H1 (cell line): ENCODE results near the gene EPSTI1. TPM values are rescaled to one million over a fixed set of nuclear protein-coding genes. Genes with fewer than 3 reads are reported as not detected.

Experiments
- CTCF ChIA-PET: fragments of 300-600 bp; sonication (Branson Sonifier 250); formaldehyde crosslinking; loops from one replicate; lab custom pipeline; 2021; ENCODE audit not compliant: partially characterized antibody; lab: Charles Lee
- POLR2A ChIA-PET: fragments of 300-600 bp; sonication (Branson Sonifier 250); formaldehyde crosslinking; loops from one replicate; lab custom pipeline; 2021; ENCODE audit warnings: inconsistent platforms; ENCODE audit not compliant: partially characterized antibody; lab: Charles Lee
- DNase-seq, 2 experiments: peaks; one replicate each; pipeline versions ENCODE4 v3.0.0 to v3.0.0-alpha.2; 2010 to 2022; ENCODE audit warnings: low spot score in 2 of 2, low read depth in 1 of 2, mixed read lengths in 1 of 2
- FAIRE-seq: peaks from 2 replicates; lab custom pipeline; 2011; peaks lifted over from hg19 to GRCh38; lab: Jason Lieb, UNC
- H2AFZ ChIP-seq: 2 replicates; pipeline ENCODE4 v1.8.1; 2012; ENCODE audit warnings: low read length, inconsistent platforms
- H2AK5ac ChIP-seq: 2 replicates; pipeline ENCODE4 v1.6.1; 2013; ENCODE audit warnings: low read depth, low read length
- H2BK120ac ChIP-seq: replicated peaks from 2 replicates; pipeline ENCODE3; 2013; ENCODE audit warnings: low read depth, low read length, inconsistent platforms
- H2BK12ac ChIP-seq: 2 replicates; pipeline ENCODE4 v1.6.1; 2013; ENCODE audit warnings: low read depth, low read length
- H2BK15ac ChIP-seq: 2 replicates; pipeline ENCODE4 v1.6.1; 2013; ENCODE audit warnings: low read length
- H2BK20ac ChIP-seq: 2 replicates; pipeline ENCODE4 v1.6.1; 2013; ENCODE audit warnings: low read length
- H2BK5ac ChIP-seq: 2 replicates; pipeline ENCODE4 v1.6.1; 2013; ENCODE audit warnings: low read depth, low read length
- H3K14ac ChIP-seq: 2 replicates; pipeline ENCODE4 v1.6.1; 2013; ENCODE audit warnings: inconsistent platforms; ENCODE audit not compliant: insufficient read length
- H3K18ac ChIP-seq: 2 replicates; pipeline ENCODE4 v1.6.1; 2013; ENCODE audit warnings: low read length; ENCODE audit errors: extremely low read depth
- H3K23ac ChIP-seq: 2 replicates; pipeline ENCODE4 v1.6.1; 2013; ENCODE audit warnings: inconsistent platforms; ENCODE audit not compliant: insufficient read length
- H3K23me2 ChIP-seq: 2 replicates; pipeline ENCODE4 v1.6.1; 2013; ENCODE audit warnings: low read depth, low read length
- H3K27ac ChIP-seq: 2 replicates; pipeline ENCODE4 v1.6.1; 2011; ENCODE audit warnings: low read depth, low read length, inconsistent platforms
- H3K27me3 ChIP-seq, 4 experiments: replicated peaks in 1 of 4; 1 replicate in 1 of 4; 2 replicates in 3 of 4; pipeline versions ENCODE4 v1.6.1 to v1.8.1; 2011 to 2013; ENCODE audit warnings: low read length in 3 of 4, mild to moderate bottlenecking in 3 of 4, inconsistent platforms in 2 of 4, mixed read lengths in 2 of 4, moderate library complexity in 1 of 4; ENCODE audit not compliant: control insufficient read depth in 3 of 4, insufficient read depth in 3 of 4; ENCODE audit errors: extremely low read depth in 1 of 4
- H3K36me3 ChIP-seq, 4 experiments: 2 replicates each; pipeline versions ENCODE4 v1.6.1 to v1.8.1; 2011 to 2013; ENCODE audit warnings: mild to moderate bottlenecking in 4 of 4, low read length in 3 of 4, moderate library complexity in 2 of 4, control low read depth in 1 of 4, inconsistent platforms in 1 of 4; ENCODE audit not compliant: insufficient read depth in 4 of 4, control insufficient read depth in 2 of 4
- H3K4ac ChIP-seq: replicated peaks from 2 replicates; pipeline ENCODE3; 2013; ENCODE audit warnings: low read length, low read depth, mixed read lengths, inconsistent platforms; ENCODE audit not compliant: insufficient read length
- H3K4me1 ChIP-seq, 4 experiments: replicated peaks in 1 of 4; 1 replicate in 1 of 4; 2 replicates in 3 of 4; pipeline versions ENCODE4 v1.6.1 to v1.8.1; 2011 to 2013; ENCODE audit warnings: low read length in 3 of 4, inconsistent platforms in 2 of 4, mixed read lengths in 1 of 4; ENCODE audit not compliant: insufficient read depth in 4 of 4, control insufficient read depth in 3 of 4
- H3K4me2 ChIP-seq, 2 experiments: 2 replicates each; pipeline versions ENCODE4 v1.6.1 to v1.8.1; 2011 to 2013; ENCODE audit warnings: low read depth in 2 of 2, low read length in 2 of 2, control low read depth in 1 of 2, inconsistent platforms in 1 of 2, mild to moderate bottlenecking in 1 of 2; ENCODE audit not compliant: insufficient read depth in 1 of 2
- H3K4me3 ChIP-seq, 4 experiments: fragments of 200-600, 300-600 bp in 1 of 4; sonication (generic), shearing (Covaris generic), sonication (Bioruptor Twin) in 1 of 4; 2 replicates each; pipeline versions ENCODE4 v1.5.1 to v1.8.1; 2011 to 2016; ENCODE audit warnings: low read length in 4 of 4, low read depth in 3 of 4, control low read depth in 2 of 4, inconsistent platforms in 2 of 4, mild to moderate bottlenecking in 2 of 4, mixed read lengths in 1 of 4, moderate library complexity in 1 of 4; ENCODE audit not compliant: insufficient read depth in 2 of 4; ENCODE audit errors: extremely low read depth in 1 of 4
- H3K56ac ChIP-seq: replicated peaks from 2 replicates; pipeline ENCODE3; 2013; ENCODE audit warnings: low read depth, mild to moderate bottlenecking, mixed read lengths, low read length, inconsistent platforms; ENCODE audit not compliant: insufficient read length
- H3K79me1 ChIP-seq: 2 replicates; pipeline ENCODE4 v1.6.1; 2013; ENCODE audit warnings: low read depth, low read length, control low read depth
- H3K79me2 ChIP-seq, 2 experiments: 2 replicates each; pipeline versions ENCODE4 v1.6.1 to v1.8.1; 2012 to 2013; ENCODE audit warnings: low read length in 2 of 2, mild to moderate bottlenecking in 2 of 2, inconsistent platforms in 1 of 2; ENCODE audit not compliant: insufficient read depth in 2 of 2, control insufficient read depth in 1 of 2
- H3K9ac ChIP-seq, 4 experiments: replicated peaks in 1 of 4; 1 replicate in 1 of 4; 2 replicates in 3 of 4; pipeline versions ENCODE4 v1.6.1 to v1.8.1; 2011 to 2013; ENCODE audit warnings: low read depth in 3 of 4, low read length in 3 of 4, control low read depth in 2 of 4, mild to moderate bottlenecking in 2 of 4, moderate library complexity in 2 of 4, inconsistent platforms in 1 of 4; ENCODE audit errors: extremely low read depth in 1 of 4
- H3K9me3 ChIP-seq, 2 experiments: 2 replicates each; pipeline versions ENCODE4 v1.6.1 to v1.8.1; 2012 to 2013; ENCODE audit warnings: mild to moderate bottlenecking in 2 of 2, moderate library complexity in 2 of 2, control low read depth in 1 of 2, inconsistent platforms in 1 of 2, low read depth in 1 of 2, low read length in 1 of 2, mixed read lengths in 1 of 2; ENCODE audit not compliant: insufficient read depth in 2 of 2
- H4K20me1 ChIP-seq, 2 experiments: replicated peaks in 1 of 2; 2 replicates each; pipeline versions ENCODE3 to v1.8.1; 2011 to 2013; ENCODE audit warnings: inconsistent platforms in 2 of 2, low read length in 2 of 2, mild to moderate bottlenecking in 1 of 2; ENCODE audit not compliant: insufficient read depth in 2 of 2, control insufficient read depth in 1 of 2
- H4K5ac ChIP-seq: 2 replicates; pipeline ENCODE4 v1.6.1; 2013; ENCODE audit warnings: low read length, low read depth, mixed read lengths, inconsistent platforms; ENCODE audit not compliant: insufficient read length
- H4K8ac ChIP-seq: 2 replicates; pipeline ENCODE4 v1.8.0; 2013; ENCODE audit warnings: mild to moderate bottlenecking, moderate library complexity, low read length, inconsistent platforms; ENCODE audit not compliant: insufficient read depth; ENCODE audit errors: extremely low read depth
- H4K91ac ChIP-seq: replicated peaks from 2 replicates; pipeline ENCODE3; 2013; ENCODE audit warnings: low read length, mixed read lengths, inconsistent platforms; ENCODE audit not compliant: insufficient read length
- CBX5 ChIP-seq: fragments of 300-800, 300-1000 bp; sonication (generic); IDR thresholded peaks from 2 replicates; pipeline ENCODE4 v1.7.1; 2016; ENCODE audit warnings: antibody characterized with exemption, low read length, low read depth
- KDM1A ChIP-seq: fragments of 200-600, 300-600 bp; sonication (generic); IDR thresholded peaks from 2 replicates; pipeline ENCODE4 v1.7.1; 2016; ENCODE audit warnings: mild to moderate bottlenecking, low read length, borderline replicate concordance
- MAFK ChIP-seq: IDR thresholded peaks from 2 replicates; pipeline ENCODE4 v1.6.1; 2012; ENCODE audit warnings: low read depth, mild to moderate bottlenecking, improper control_type of control experiment, low read length
- RXRA ChIP-seq: IDR thresholded peaks from 2 replicates; pipeline ENCODE4 v1.6.1; 2011; ENCODE audit warnings: low read depth, mild to moderate bottlenecking, low read length, moderate library complexity; ENCODE audit not compliant: insufficient read depth
- TCF12 ChIP-seq: IDR thresholded peaks from 2 replicates; pipeline ENCODE4 v1.6.1; 2011; ENCODE audit warnings: low read depth, mild to moderate bottlenecking, low read length
- WGBS, 2 experiments: shearing (Covaris generic) in 1 of 2; methylation state at CpG; one replicate each; pipeline versions ENCODE4 v1.1.6 to v1.1.7; 2013 to 2015; ENCODE audit warnings: low lambda C conversion rate in 2 of 2, mixed read lengths in 2 of 2, inconsistent platforms in 1 of 2, low coverage in 1 of 2, missing lambda C conversion rate in 1 of 2; ENCODE audit not compliant: insufficient replicate concordance in 2 of 2, insufficient coverage in 1 of 2, insufficient read length in 1 of 2; ENCODE audit errors: extremely low coverage in 1 of 2, missing lambda C conversion rate in 1 of 2; 5-methylcytosine and 5-hydroxymethylcytosine counted together
- polyA plus RNA-seq, 7 experiments: library from polyadenylated mRNA; depleted of rRNA in 3 of 7; stranded (reverse) in 5 of 7; unstranded in 2 of 7; fragments of >200 nt in 5 of 7; fragments of 200-250 nt in 2 of 7; gene quantifications; 1 replicate in 5 of 7; 2 replicates in 1 of 7; 4 replicates in 1 of 7; pipeline versions ENCODE4 v1.2.1 to v1.2.3, GENCODE V29; 2011 to 2013; ENCODE audit warnings: missing spikeins in 2 of 7, mixed read lengths in 2 of 7
- total RNA-seq: library from RNA; stranded (reverse); fragmentation: NEBNext Ultra II Directional; extraction: Animal tissue kit (Norgen Biotek cat#: 25700); gene quantifications from 2 replicates; pipeline ENCODE4 v1.2.1, GENCODE V29; 2021

The EPSTI1 gene
- total and polyA plus RNA-seq, 2 of the 8 experiments (the other 6 are each of a cell fraction or from before 2014, with no cell fraction given) = 0.23 to 0.37 TPM

DNA sequence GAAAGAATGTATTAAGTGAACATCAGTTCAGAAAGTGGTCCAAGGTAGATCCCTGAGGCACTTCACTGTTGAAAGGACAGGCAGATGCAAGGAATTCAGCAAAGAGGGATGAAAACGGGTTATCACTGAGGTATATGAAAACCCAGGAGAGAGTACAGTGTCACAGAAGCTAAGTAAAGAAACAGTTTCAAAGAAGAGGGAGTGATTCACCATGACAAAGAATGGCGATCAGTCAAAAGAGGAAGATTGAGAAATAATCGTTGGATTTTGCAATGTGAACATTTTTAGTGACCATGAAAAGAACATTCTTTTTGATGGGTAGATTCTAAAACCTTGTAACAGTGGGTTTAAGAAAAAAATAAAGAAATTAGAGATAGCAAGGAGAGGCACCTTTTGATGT, 99.3 kb downstream of the EPSTI1 start:
- Histone ChIP-seq H4K5ac (no peak overlapping the region), H4K91ac (no peak overlapping the region), H3K18ac (no peak overlapping the region), H3K4me2 (no peak overlapping the region), H3K36me3 (no peaks in the 10 kb centered on the region), H3K9ac (no peak overlapping the region), H3K4me1 (peaks cover 0 to 4% (median 1%) of the 10 kb centered on the region in 4 experiments; a peak in 1 of 7 replicates), H3K27me3 (no peaks in the 10 kb centered on the region), H2BK15ac (no peak overlapping the region), H3K56ac (no peak overlapping the region), H2BK5ac (no peak overlapping the region), H2BK20ac (no peak overlapping the region), H2AFZ (no peak overlapping the region), H4K20me1 (no peaks in the 10 kb centered on the region), H3K27ac (no peak overlapping the region), H3K23ac (no peak overlapping the region), H2BK120ac (no peak overlapping the region), H3K4ac (no peak overlapping the region), H3K4me3 (no peak overlapping the region), H3K9me3 (no peaks in the 10 kb centered on the region; a peak in 1 of 4 replicates), H3K14ac (no peak overlapping the region), H3K79me1 (no peaks in the 10 kb centered on the region), H2AK5ac (no peak overlapping the region), H3K23me2 (no peaks in the 10 kb centered on the region), H3K79me2 (no peaks in the 10 kb centered on the region), H2BK12ac (no peak overlapping the region), H4K8ac (no peak overlapping the region)
- DNase-seq (no peak), FAIRE-seq (no peak)
- 86% methylated on average over 3 of the region's 3 CpGs; no CpG with 5 or more reads in 1 of the 2 experiments for WGBS, 2 experiments
- ChIA-PET POLR2A (no interaction called here), CTCF (interaction anchor here (0.6 kb wide), 1 partner anchor 552 kb away, joined by 3 read pairs; no protein-coding TSS in a partner anchor)
- no peak for TF ChIP-seq RXRA
- TF ChIP-seq KDM1A = no peak
- no peak for TF ChIP-seq MAFK
- TF ChIP-seq CBX5 = no peak
- no peak for TF ChIP-seq TCF12
